GM12891 (cell line): ENCODE data around the gene S100A4.

Source experiments
- PAX5 ChIP-seq: IDR thresholded peaks from 2 replicates; pipeline ENCODE4 v1.6.1; 2011; ENCODE audit warnings: low read length, moderate library complexity, mild to moderate bottlenecking; ENCODE audit not compliant: insufficient read depth, severe bottlenecking
- POLR2A ChIP-seq: IDR thresholded peaks from 2 replicates; pipeline ENCODE4 v1.6.1; 2011; ENCODE audit warnings: low read depth, low read length, control low read depth
- POLR2AphosphoS5 ChIP-seq: IDR thresholded peaks from 2 replicates; pipeline ENCODE4 v1.6.1; 2011; ENCODE audit warnings: low read depth, low read length, control low read depth
- TAF1 ChIP-seq: IDR thresholded peaks from 2 replicates; pipeline ENCODE4 v1.6.1; 2011; ENCODE audit warnings: low read depth, low read length, control low read depth

GRCh38 chr1:153513666-153514065, 31.9 kb downstream of the S100A4 start:
- TF ChIP-seq POLR2A (no peak), POLR2AphosphoS5 (no peak), PAX5 (no peak), TAF1 (no peak)
